ENCODE results near the gene MRPL49.
"Not testable (repeated sequence)": the region's sequence is repeated elsewhere in the genome, so short reads cannot be mapped to it uniquely, and the experiment has no call there.

Gene MRPL49

GRCh38 chr11:65115361-65116082 lies 6.6 kb upstream of the MRPL49 start:
- H3K36me3 ChIP-seq, result peaks cover 11% of the 10 kb centered on the region
- no peak for TF ChIP-seq CTCF (IDR thresholded peaks at IDR 0.05; ENCODE audit: low read depth, low read length)
- H3K4me3 ChIP-seq (ENCODE audit: low read depth, low read length), result no peak overlapping the region
- DNase-seq, result no peak
- H3K4me1 ChIP-seq, result peaks cover 5% of the 10 kb centered on the region
- no peaks in the 10 kb centered on the region for H3K27me3 ChIP-seq
- H3K9me3 ChIP-seq, result no peaks in the 10 kb centered on the region

- Histone ChIP-seq H3K27me3 (no peaks in the 10 kb centered on the region), H3K36me3 (peaks cover 16% of the 10 kb centered on the region), H3K4me3 (ENCODE audit: low read depth, low read length) (peak overlapping the region; percentile 82), H3K9me3 (no peaks in the 10 kb centered on the region), H3K4me1 (no peaks in the 10 kb centered on the region; the same call in 1 of the 2 replicates)
- DNase-seq, result no peak
- TF ChIP-seq CTCF (IDR thresholded peaks at IDR 0.05; ENCODE audit: low read depth, low read length), result no peak
Observed at GRCh38 chr11:65116370-65117205, 5.5 kb upstream of the MRPL49 start.

GRCh38 chr11:65117206-65118096 lies 4.7 kb upstream of the MRPL49 start, which contains the start of gene ZNHIT2:
ZNHIT2 (minus strand) TSS chr11:65117701; CDS start chr11:65117653, 48 bp downstream.
- peak; percentile 94 for DNase-seq
- Histone ChIP-seq H3K9me3 (no peaks in the 10 kb centered on the region), H3K27me3 (no peaks in the 10 kb centered on the region), H3K4me1 (no peaks in the 10 kb centered on the region; the same call in 1 of the 2 replicates), H3K4me3 (ENCODE audit: low read depth, low read length) (peak within 1 kb of the TSS; percentile 82), H3K36me3 (peaks cover 16% of the 10 kb centered on the region)
- peak; percentile 68 for TF ChIP-seq CTCF (IDR thresholded peaks at IDR 0.05; ENCODE audit: low read depth, low read length)

- H3K4me1 ChIP-seq, result no peaks in the 10 kb centered on the region; the same call in 1 of the 2 replicates
Observed at GRCh38 chr11:65118097-65118837, 3.9 kb upstream of the MRPL49 start.

GRCh38 chr11:65118891-65119669 lies 3.0 kb upstream of the MRPL49 start:
- peaks cover 16% of the 10 kb centered on the region for H3K36me3 ChIP-seq
- H3K9me3 ChIP-seq; DNase-seq; H3K4me1 ChIP-seq; H3K4me3 ChIP-seq (ENCODE audit: low read depth, low read length); H3K27me3 ChIP-seq: not testable (repeated sequence)

More at GRCh38 chr11:65118097-65118837, 3.9 kb upstream of the MRPL49 start:
- Histone ChIP-seq H3K9me3 (no peaks in the 10 kb centered on the region), H3K27me3 (no peaks in the 10 kb centered on the region), H3K36me3 (peaks cover 16% of the 10 kb centered on the region), H3K4me3 (ENCODE audit: low read depth, low read length) (no peak overlapping the region)
- DNase-seq, result no peak
- TF ChIP-seq CTCF (IDR thresholded peaks at IDR 0.05; ENCODE audit: low read depth, low read length), result no peak

All from BE2C (cell line).